Measurements from ENCODE around the gene ELOA. TPM values are rescaled to one million over a fixed set of nuclear protein-coding genes. Genes with fewer than 3 reads are reported as not detected.

The ELOA gene
- total and polyA plus RNA-seq, 9 of the 15 experiments (the other 6 are each of a cell fraction or from before 2014, with no cell fraction given) = 31.9 to 98.6 (median 61.3) TPM

- no peak for TF ChIP-seq FOS (IDR thresholded peaks at IDR 0.05; ENCODE audit: extremely low read depth, insufficient read length)
- no peak for TF ChIP-seq MTA1 (IDR thresholded peaks at IDR 0.05; ENCODE audit: borderline replicate concordance)
- TF ChIP-seq NONO (IDR thresholded peaks at IDR 0.05; ENCODE audit: low read depth in 2 of 2, low read length in 1 of 2) = no peak
- no peak for TF ChIP-seq FOXA3 (CRISPR knock-in tag; conservative IDR thresholded peaks at IDR 0.05 in 1 of 2, IDR thresholded peaks at IDR 0.05 in 1 of 2)
- TF ChIP-seq AFF4 (CRISPR knock-in tag; IDR thresholded peaks at IDR 0.05) = peak; percentile 8; the same call in 1 of the 2 replicates
- TF ChIP-seq PREB (CRISPR knock-in tag; IDR thresholded peaks at IDR 0.05) = no peak
- TF ChIP-seq, protein P1, sequence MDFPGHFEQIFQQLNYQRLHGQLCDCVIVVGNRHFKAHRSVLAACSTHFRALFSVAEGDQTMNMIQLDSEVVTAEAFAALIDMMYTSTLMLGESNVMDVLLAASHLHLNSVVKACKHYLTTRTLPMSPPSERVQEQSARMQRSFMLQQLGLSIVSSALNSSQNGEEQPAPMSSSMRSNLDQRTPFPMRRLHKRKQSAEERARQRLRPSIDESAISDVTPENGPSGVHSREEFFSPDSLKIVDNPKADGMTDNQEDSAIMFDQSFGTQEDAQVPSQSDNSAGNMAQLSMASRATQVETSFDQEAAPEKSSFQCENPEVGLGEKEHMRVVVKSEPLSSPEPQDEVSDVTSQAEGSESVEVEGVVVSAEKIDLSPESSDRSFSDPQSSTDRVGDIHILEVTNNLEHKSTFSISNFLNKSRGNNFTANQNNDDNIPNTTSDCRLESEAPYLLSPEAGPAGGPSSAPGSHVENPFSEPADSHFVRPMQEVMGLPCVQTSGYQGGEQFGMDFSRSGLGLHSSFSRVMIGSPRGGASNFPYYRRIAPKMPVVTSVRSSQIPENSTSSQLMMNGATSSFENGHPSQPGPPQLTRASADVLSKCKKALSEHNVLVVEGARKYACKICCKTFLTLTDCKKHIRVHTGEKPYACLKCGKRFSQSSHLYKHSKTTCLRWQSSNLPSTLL (IDR thresholded peaks at IDR 0.05) = no peak
- TF ChIP-seq ZNF395 (CRISPR knock-in tag; IDR thresholded peaks at IDR 0.05) = peak; percentile 1; the same call in 1 of the 2 replicates
- TF ChIP-seq ZNF561 (CRISPR knock-in tag; conservative IDR thresholded peaks at IDR 0.05) = no peak
- no peak for TF ChIP-seq E2F8 (IDR thresholded peaks at IDR 0.05; ENCODE audit: low read depth, partially characterized antibody)
- TF ChIP-seq SRSF1 (IDR thresholded peaks at IDR 0.05; ENCODE audit: low read depth, low read length) = no peak
- no peak for TF ChIP-seq ZKSCAN1 (IDR thresholded peaks at IDR 0.05; ENCODE audit: low read depth, low read length)
- no peak for TF ChIP-seq TAF9B (IDR thresholded peaks at IDR 0.05; ENCODE audit: partially characterized antibody)
- TF ChIP-seq ETV6 (IDR thresholded peaks at IDR 0.05; ENCODE audit: borderline replicate concordance in 1 of 2, low read depth in 2 of 2, low read length in 1 of 2) = no peak
- no peak for TF ChIP-seq ETV6 (CRISPR knock-in tag; IDR thresholded peaks at IDR 0.05; ENCODE audit: borderline replicate concordance)
- no peak for TF ChIP-seq RBM15 (IDR thresholded peaks at IDR 0.05; ENCODE audit: insufficient read depth, low read length)
- TF ChIP-seq TCF7L2 (IDR thresholded peaks at IDR 0.05; ENCODE audit: low read depth, low read length) = no peak
Measured at GRCh38 chr1:23801338-23801748, 58.1 kb downstream of the ELOA start (continued).

Data from K562 (cell line).